Neutrophil (primary cell): ENCODE data around the gene HIVEP3.

ENCODE experiments used
- H3K27ac ChIP-seq: fragments of 200-600 bp; sonication (generic); 2 replicates; pipeline ENCODE4 v1.5.1; 2016; ENCODE audit warnings: mild to moderate bottlenecking, moderate library complexity
- H3K27me3 ChIP-seq: fragments of 200-600 bp; sonication (generic); 2 replicates; pipeline ENCODE4 v1.6.0; 2016; ENCODE audit warnings: mild to moderate bottlenecking
- H3K36me3 ChIP-seq: fragments of 200-600 bp; sonication (generic); 2 replicates; pipeline ENCODE4 v1.5.1; 2017
- H3K4me1 ChIP-seq, 2 experiments: fragments of 200-600 bp in 1 of 2; sonication (generic) in 1 of 2; 1 replicate in 1 of 2; 2 replicates in 1 of 2; pipeline versions ENCODE4 v1.5.1 to v1.6.1; 2013 to 2016; ENCODE audit warnings: low read depth in 1 of 2, low read length in 1 of 2, mild to moderate bottlenecking in 1 of 2, moderate library complexity in 1 of 2; ENCODE audit not compliant: control insufficient read depth in 1 of 2, insufficient read depth in 1 of 2
- H3K4me3 ChIP-seq, 2 experiments: fragments of 200-600 bp in 1 of 2; sonication (generic) in 1 of 2; 1 replicate in 1 of 2; 2 replicates in 1 of 2; pipeline ENCODE4 v1.5.1; 2013 to 2016; ENCODE audit warnings: low read depth in 1 of 2, low read length in 1 of 2, mild to moderate bottlenecking in 1 of 2, moderate library complexity in 1 of 2
- H3K9me3 ChIP-seq: fragments of 200-600 bp; sonication (generic); 2 replicates; pipeline ENCODE4 v1.5.1; 2016
- TF ChIP-seq, protein P1 (sequence below): fragments of 200-600 bp; sonication (generic); IDR thresholded peaks from 2 replicates; pipeline ENCODE4 v1.5.1; 2016; ENCODE audit warnings: antibody characterized with exemption

HIVEP3 gene

DNA sequence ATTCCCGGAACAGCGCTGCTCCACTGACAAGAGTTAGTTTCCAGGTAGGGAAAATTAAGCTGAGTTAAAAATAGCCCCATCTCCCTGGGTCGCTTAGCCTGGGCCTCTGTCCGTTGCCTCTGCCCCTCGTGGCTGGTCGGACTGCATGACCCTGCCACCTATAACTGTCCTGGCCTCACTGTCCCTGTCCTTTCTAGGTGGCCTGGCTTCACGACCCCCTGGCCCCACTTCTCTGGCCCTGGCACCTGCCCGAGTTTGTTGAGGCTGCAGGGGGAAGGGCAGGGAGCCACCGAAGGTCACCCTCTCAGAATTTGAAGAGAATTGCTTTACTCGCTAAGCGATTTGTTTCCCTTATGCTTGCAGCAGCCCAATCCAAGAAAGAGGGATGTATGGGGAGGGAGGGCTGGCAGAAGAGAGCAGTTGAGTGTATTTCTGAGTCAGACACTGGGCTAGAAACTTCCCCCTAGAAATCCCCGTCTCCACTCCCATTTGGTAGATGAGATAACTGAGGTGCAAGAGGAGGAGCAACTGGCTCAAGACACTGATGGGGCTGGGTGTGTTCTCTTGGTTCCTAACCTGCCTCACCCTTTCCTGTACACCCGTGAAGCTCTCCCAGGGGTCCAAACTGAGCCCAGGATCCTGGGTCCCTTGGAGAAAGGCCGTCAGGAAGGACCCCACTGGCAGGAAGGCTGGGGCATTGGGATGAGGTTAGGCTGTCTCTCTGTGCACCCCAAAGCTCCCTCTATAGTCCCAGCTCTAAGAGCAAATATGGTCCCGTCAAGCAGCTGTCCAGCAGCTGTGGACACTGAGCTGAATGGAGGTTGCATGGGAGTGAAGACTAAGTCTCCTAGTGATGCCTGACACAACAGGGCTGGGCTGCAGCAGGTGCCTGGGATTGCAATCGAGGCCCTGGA lies 431.3 kb downstream of the HIVEP3 start:
- Histone ChIP-seq H3K27me3 (peaks cover 54% of the 10 kb centered on the region), H3K27ac (no peak overlapping the region), H3K9me3 (no peaks in the 10 kb centered on the region), H3K4me3 (no peak overlapping the region), H3K4me1 (no peaks in the 10 kb centered on the region), H3K36me3 (no peaks in the 10 kb centered on the region)
- TF ChIP-seq, protein P1, sequence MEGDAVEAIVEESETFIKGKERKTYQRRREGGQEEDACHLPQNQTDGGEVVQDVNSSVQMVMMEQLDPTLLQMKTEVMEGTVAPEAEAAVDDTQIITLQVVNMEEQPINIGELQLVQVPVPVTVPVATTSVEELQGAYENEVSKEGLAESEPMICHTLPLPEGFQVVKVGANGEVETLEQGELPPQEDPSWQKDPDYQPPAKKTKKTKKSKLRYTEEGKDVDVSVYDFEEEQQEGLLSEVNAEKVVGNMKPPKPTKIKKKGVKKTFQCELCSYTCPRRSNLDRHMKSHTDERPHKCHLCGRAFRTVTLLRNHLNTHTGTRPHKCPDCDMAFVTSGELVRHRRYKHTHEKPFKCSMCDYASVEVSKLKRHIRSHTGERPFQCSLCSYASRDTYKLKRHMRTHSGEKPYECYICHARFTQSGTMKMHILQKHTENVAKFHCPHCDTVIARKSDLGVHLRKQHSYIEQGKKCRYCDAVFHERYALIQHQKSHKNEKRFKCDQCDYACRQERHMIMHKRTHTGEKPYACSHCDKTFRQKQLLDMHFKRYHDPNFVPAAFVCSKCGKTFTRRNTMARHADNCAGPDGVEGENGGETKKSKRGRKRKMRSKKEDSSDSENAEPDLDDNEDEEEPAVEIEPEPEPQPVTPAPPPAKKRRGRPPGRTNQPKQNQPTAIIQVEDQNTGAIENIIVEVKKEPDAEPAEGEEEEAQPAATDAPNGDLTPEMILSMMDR = no peak

DNA sequence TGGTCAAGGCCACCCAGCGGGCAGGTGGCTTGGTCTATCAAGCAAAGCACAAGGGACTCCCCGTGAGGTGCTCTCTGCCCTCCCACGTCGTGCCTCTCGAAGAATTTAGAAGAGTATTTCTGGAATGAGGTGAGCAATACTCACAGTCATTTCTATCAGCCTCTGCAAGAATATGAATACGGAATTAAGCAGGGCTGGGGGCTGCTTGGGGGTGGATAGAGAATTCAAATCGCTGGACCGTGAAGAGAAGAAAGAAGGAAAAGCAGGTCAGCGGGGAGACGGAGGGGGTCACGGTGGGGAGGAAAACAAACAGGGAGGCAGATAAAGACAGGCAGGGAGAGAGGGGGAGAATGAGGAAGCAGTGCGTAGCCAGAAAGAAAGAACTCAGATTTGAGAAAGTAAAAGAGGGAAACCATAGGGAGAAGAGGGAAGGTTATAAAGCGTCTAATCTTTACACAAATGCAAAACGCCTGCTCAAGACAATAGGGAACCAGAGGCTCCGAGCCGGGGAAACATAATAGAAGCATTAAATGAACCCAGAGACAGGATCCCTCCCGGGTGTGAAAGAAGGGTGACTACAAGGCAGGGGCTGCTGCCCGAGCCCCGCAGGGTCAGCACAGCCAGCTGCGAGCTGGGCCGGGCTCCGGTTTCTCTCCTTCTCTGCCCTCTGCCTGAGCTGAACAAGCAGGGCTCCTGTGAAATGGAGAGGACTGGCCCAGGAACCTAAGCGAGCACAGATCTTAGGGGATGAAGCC lies 432.2 kb downstream of the HIVEP3 start:
- Histone ChIP-seq H3K9me3 (no peaks in the 10 kb centered on the region), H3K27me3 (peaks cover 54% of the 10 kb centered on the region), H3K4me1 (no peaks in the 10 kb centered on the region), H3K4me3 (no peak overlapping the region), H3K36me3 (no peaks in the 10 kb centered on the region), H3K27ac (no peak overlapping the region)
- TF ChIP-seq, protein P1 = no peak

DNA sequence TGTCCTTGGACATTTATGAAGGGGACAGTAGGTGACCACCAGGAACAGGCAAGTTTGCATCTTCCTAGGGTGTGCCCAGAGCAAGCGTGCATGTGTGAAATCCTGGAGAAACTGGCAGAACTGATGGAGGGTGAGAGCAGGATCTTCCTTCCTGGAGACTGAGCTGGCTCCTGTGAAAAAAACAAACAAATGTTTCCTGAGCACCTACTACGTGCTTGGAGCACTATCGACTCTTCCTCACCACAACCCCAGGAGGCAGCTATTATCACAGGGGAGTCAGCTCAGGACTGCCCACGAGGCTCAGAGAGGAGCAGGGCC lies 432.7 kb downstream of the HIVEP3 start:
- H3K27ac ChIP-seq = no peak overlapping the region
- H3K4me3 ChIP-seq = no peak overlapping the region
- no peaks in the 10 kb centered on the region for H3K4me1 ChIP-seq
- H3K27me3 ChIP-seq = peaks cover 54% of the 10 kb centered on the region
- H3K36me3 ChIP-seq = no peaks in the 10 kb centered on the region
- no peaks in the 10 kb centered on the region for H3K9me3 ChIP-seq
- TF ChIP-seq, protein P1 = no peak

DNA sequence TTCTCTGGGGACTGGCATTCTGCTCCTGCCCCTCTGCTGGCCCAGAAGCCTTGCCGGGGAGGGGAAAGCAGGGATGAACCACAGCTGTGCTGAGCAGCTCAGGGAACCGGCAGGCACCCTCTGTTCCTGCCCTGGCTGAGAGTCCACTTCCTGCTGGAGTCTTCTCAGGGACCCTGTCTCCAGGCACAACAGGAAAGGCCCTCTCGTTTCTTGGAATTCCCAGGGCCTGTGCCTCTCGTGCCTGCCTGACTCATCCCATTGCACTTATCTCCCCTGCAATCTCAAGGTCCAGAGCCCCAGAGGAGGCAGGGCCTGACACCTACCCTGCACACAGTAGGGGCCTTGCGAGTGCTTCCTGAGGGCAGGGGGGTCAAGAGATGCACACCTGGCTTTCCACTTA lies 433.1 kb downstream of the HIVEP3 start:
- TF ChIP-seq, protein P1 = no peak
- Histone ChIP-seq H3K27me3 (peaks cover 54% of the 10 kb centered on the region), H3K4me1 (no peaks in the 10 kb centered on the region), H3K36me3 (no peaks in the 10 kb centered on the region), H3K27ac (no peak overlapping the region), H3K4me3 (no peak overlapping the region), H3K9me3 (no peaks in the 10 kb centered on the region)

DNA sequence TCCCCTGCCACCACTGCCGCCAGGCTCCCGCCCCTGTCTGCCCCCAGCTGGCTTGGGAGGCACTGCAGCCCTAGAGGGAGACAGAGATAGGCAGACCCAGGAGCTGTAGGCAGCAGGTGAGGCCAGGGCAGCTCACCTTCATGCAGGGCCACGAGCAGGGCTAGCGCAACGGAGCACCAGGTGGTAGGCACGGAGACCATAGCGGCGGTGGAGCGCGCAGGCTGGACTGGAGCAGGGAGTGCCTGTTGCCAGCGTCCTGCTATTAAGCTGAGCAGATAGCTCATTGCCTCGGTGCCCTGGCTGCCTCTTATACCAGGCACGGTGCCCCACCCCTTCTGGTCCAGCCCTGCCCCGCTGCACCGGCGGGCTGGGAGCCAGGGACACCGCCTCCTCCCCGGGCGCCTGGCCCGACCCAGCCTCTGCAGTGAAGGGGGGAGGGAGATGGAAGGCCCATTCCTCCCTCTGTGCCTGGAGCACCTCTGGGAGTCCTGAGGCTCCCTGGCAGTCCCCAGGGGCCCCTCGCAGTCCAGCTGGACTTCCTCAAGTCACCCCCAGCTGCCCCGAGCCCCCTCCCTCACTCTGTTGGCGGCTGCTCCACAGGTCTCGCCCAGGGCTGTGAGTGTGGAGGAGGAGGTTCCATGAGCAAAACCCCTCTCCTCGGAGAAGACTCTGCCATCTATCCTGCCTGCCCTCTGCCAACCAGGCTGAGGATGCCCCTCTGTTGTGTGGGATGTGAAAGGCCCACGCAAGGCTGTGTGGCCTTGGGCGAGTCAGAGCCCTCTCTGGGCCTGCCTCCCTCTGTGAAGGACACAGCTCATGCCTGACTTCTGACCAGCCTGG lies 434.1 kb downstream of the HIVEP3 start, which contains the start of gene EDN2:
Gene EDN2 (minus strand): TSS at position 282 of the 840 bp plus-strand sequence. CDS start 82 bp downstream, at position 200.
- no peaks in the 10 kb centered on the region for H3K36me3 ChIP-seq
- no peak within 1 kb of the TSS for H3K27ac ChIP-seq
- TF ChIP-seq, protein P1 = no peak
- H3K4me3 ChIP-seq = no peak within 1 kb of the TSS
- H3K27me3 ChIP-seq = peaks cover 54% of the 10 kb centered on the region
- H3K4me1 ChIP-seq = no peaks in the 10 kb centered on the region
- no peaks in the 10 kb centered on the region for H3K9me3 ChIP-seq
